Posterior cingulate gyrus (tissue), 11 donors: ENCODE data around the gene MARCHF6.
"Not testable (repeated sequence)": the region's sequence is repeated elsewhere in the genome, so short reads cannot be mapped to it uniquely, and the experiment has no call there.

Experiments used
- DNase-seq, 10 donors: peaks; one replicate each; pipeline versions ENCODE4 v3.0.0 to v3.0.0-alpha.2; 2020 to 2021; ENCODE audit warnings: mixed read lengths in 3 of 10
- intact Hi-C: fragments of 100-400 bp; cut with DNase I; formaldehyde crosslinking; loops from one replicate; pipeline ENCODE4 v1.15.1; 2023

MARCHF6 gene

GRCh38 chr5:10353241-10354047 lies at the start of gene MARCHF6:
MARCHF6 (plus strand) TSS chr5:10353695; CDS start chr5:10353899, 204 bp downstream.
- intact Hi-C loops = loop anchor here (5.0 to 10.0 kb wide), 2 partner anchors 69 kb away; no protein-coding TSS in a partner anchor
- peak; percentile 86 to 99 (median 94) for DNase-seq

- intact Hi-C loops = no loop called here
- no peak for DNase-seq
Measured at GRCh38 chr5:10303699-10304170, 49.8 kb upstream of the MARCHF6 start.

- intact Hi-C loops = no loop called here
- DNase-seq = peak in 1 of 10 donors; percentile 57
Measured at GRCh38 chr5:10304932-10305331, 48.6 kb upstream of the MARCHF6 start.

GRCh38 chr5:10306114-10306513 lies 47.4 kb upstream of the MARCHF6 start:
- intact Hi-C loops = no loop called here
- no peak for DNase-seq

GRCh38 chr5:10306806-10307205 lies 46.7 kb upstream of the MARCHF6 start:
- DNase-seq = peak in 1 of 10 donors; percentile 43
- intact Hi-C loops = no loop called here

GRCh38 chr5:10307206-10308148 lies 46.0 kb upstream of the MARCHF6 start, which contains the start of gene CMBL:
CMBL (minus strand) TSS chr5:10307902; CDS start chr5:10290762, 17,140 bp downstream.
- peak; percentile 32 to 95 (median 67) for DNase-seq
- intact Hi-C loops = no loop called here

GRCh38 chr5:10308844-10309243 lies 44.7 kb upstream of the MARCHF6 start:
- intact Hi-C loops = no loop called here
- DNase-seq = no peak

GRCh38 chr5:10310066-10310779 lies 43.3 kb upstream of the MARCHF6 start:
- peak in 1 of 10 donors; percentile 29 for DNase-seq
- intact Hi-C loops = no loop called here

GRCh38 chr5:10310835-10311570 lies 42.5 kb upstream of the MARCHF6 start:
- DNase-seq, intact Hi-C loops: not testable (repeated sequence)

GRCh38 chr5:10311595-10312425 lies 41.7 kb upstream of the MARCHF6 start:
- no peak for DNase-seq
- intact Hi-C loops = no loop called here

GRCh38 chr5:10315201-10315600 lies 38.3 kb upstream of the MARCHF6 start:
- intact Hi-C loops = no loop called here
- DNase-seq = no peak

GRCh38 chr5:10315824-10316509 lies 37.5 kb upstream of the MARCHF6 start:
- no peak for DNase-seq
- intact Hi-C loops = no loop called here

- DNase-seq = no peak
- intact Hi-C loops = no loop called here
Measured at GRCh38 chr5:10317825-10318682, 35.4 kb upstream of the MARCHF6 start.

- intact Hi-C loops = no loop called here
- DNase-seq = no peak
Measured at GRCh38 chr5:10319202-10319851, 34.2 kb upstream of the MARCHF6 start.

GRCh38 chr5:10320793-10321192 lies 32.7 kb upstream of the MARCHF6 start:
- DNase-seq = no peak
- intact Hi-C loops = no loop called here

- peak in 1 of 10 donors; percentile 35 for DNase-seq
- intact Hi-C loops = no loop called here
Measured at GRCh38 chr5:10321882-10322281, 31.6 kb upstream of the MARCHF6 start.
